HG02840 (cell line): Measurements from ENCODE around the gene RPL39.
"Not testable (repeated sequence)": the region's sequence is repeated elsewhere in the genome, so short reads cannot be mapped to it uniquely, and the experiment has no call there.

Experiments
- ATAC-seq: cut with Tn5 transposase; IDR thresholded peaks from one replicate; pipeline ENCODE4 v1.9.1; 2021; ENCODE audit warnings: mild to moderate bottlenecking, moderate library complexity, moderate number of reproducible peaks; ENCODE audit not compliant: unreplicated experiment, low FRiP score

RPL39 gene

DNA sequence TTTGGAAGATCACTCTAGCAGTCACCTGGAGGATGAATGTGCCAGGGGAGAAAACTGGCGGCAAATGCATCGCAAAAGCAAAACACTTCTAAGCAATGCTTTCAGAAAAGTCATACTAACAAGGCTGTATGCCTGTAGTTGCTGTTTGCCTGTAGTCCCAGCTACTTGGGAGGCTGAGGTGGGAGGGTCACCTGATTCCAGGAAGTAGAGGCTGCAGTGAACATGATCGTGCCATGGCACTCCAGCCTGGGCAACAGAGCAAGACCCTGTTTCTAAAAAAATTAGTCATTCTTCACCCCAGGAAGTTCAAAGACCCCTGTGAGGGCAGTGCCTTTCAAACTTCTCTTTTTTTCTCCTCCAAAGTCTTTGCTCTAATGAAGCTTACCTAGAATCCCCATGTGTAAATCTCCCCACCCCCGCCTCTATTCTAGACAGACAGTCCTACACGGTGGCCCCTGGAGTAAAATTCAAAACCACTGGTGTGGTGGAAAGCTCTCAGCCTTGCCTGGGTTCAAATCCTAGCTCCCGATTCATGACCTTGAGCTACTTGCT, 27.5 kb downstream of the RPL39 start:
- no peak for ATAC-seq

GRCh38 chrX:119763181-119763580, 28.2 kb downstream of the RPL39 start:
- no peak for ATAC-seq

DNA sequence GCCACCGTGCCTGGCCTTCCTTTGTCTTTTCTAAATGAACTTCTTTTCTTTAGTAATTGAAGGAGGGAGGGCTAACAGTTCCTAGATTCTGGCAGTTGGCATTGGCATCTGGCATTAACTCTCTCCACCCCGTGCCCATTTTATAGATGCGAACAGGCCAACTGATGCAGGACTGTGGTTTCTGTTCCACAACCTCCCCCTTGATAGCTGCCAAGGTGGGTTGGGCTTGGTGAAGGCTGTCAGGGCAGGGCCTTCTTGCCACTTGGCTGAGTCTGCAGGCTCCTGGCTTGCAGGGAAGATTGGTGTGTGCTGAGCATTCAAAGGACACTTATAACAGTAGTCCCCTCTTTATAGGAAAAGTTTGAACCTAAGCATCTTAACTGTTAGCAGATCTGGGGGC, 28.7 kb downstream of the RPL39 start:
- no peak for ATAC-seq

- no peak for ATAC-seq
Observed at GRCh38 chrX:119760026-119760877, 31.2 kb downstream of the RPL39 start.

- no peak for ATAC-seq
Observed at GRCh38 chrX:119759248-119759766, 32.1 kb downstream of the RPL39 start.

DNA sequence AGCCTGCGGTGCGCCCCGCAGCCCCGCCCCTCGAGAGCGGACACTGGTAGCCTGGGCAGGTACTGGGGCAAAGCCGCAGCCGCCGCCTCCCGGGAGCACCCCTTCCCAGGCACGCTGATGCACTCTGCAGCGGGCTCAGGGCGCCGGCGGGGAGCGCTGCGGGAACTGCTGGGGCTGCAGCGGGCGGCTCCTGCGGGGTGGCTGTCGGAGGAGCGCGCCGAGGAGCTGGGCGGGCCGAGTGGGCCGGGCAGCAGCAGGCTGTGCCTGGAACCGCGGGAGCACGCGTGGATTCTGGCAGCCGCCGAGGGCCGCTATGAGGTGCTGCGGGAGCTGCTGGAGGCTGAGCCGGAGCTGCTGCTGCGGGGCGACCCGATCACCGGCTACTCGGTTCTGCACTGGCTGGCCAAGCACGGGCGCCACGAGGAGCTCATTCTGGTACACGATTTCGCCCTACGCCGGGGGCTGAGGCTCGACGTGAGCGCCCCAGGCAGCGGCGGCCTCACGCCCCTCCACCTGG, 32.6 kb downstream of the RPL39 start:
- ATAC-seq: no peak

GRCh38 chrX:119757979-119758730, 33.3 kb downstream of the RPL39 start, which contains the start of gene SOWAHD:
Gene SOWAHD (plus strand): TSS chrX:119758588. CDS start chrX:119758668, 80 bp downstream.
- no peak for ATAC-seq

GRCh38 chrX:119757646-119757978, 33.8 kb downstream of the RPL39 start:
- ATAC-seq: no peak

DNA sequence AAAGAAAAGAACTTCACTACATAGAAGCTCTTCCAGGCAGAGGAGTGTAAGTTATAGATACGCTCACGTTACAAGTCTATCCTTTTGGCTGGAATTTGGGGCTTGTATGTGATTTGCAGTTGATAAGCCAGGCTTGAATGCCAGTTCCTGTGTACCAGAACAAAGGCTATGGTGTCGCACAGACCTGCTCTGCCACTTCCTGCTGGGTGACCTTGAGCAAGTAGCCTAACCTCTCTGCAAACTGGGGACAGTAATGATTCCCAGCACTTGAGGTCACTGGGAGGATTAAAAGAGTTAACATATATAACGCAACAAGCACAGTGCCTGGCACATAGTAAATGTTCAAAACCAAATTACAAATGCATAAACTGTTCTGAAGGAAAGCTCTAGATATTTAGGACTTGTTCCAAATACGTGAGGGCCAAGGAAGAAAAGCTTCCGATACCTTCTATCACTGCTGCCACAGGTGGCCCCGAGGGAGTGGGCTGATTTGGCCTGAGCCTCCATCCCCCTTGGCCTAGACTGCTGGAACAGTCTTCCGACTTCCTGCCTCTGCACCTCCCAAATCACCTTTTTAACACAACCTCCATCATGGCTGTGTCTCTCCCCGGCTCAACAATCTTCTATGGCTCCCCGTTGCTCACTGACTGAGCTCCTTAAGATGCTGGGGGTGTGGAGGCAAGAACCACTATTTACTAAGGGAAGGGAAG, 34.3 kb downstream of the RPL39 start:
- ATAC-seq: no peak

- peak; percentile 72 for ATAC-seq
Observed at GRCh38 chrX:119755981-119756533, 35.4 kb downstream of the RPL39 start.

- ATAC-seq: no peak
Observed at GRCh38 chrX:119753639-119754257, 37.7 kb downstream of the RPL39 start.

GRCh38 chrX:119753001-119753400, 38.4 kb downstream of the RPL39 start:
- ATAC-seq: no peak

GRCh38 chrX:119750751-119751150, 40.7 kb downstream of the RPL39 start:
- ATAC-seq: not testable (repeated sequence)

DNA sequence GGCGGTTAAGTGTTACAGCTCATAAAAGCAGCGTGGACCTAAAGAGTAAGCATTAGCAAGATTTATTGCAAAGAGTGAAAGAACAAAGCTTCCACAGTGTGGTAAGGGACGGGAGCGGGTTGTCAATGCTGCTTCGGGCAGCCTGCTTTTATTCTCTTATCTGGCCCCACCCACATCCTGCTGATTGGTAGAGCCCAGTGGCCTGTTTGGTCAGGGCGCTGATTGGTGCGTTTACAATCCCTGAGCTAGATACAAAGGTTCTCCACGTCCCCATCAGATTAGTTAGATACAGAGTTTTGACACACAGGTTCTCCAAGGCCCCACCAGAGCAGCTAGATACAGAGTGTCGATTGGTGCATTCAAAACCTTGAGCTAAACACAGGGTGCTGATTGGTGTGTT, 41.3 kb downstream of the RPL39 start:
- ATAC-seq: not testable (repeated sequence)

DNA sequence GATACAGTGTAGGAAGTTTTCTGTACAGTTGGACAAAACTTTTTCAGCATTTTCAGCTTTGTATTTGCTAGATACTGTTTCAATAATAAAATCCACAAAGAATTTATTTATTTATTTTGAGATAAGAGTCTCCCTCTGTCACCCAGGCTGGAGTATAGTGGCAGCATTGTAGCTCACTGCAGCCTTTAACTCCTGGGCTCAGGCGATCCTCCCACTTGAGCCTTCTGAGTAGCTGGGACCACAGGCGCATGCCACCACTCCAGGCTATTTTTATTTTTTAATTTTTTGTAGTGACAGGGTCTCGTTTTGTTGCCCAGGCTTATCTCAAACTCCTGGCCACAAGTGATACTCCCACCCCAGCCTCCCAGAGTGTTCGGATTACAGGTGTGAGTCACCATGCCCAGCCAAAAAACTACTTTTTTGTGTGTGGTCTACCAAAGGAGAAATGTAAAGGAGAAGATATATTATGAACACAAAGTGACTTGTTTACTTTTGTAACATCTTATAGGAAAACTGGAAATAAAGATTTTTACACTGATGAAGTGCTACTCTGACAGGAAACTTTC, 46.1 kb downstream of the RPL39 start:
- ATAC-seq: no peak

DNA sequence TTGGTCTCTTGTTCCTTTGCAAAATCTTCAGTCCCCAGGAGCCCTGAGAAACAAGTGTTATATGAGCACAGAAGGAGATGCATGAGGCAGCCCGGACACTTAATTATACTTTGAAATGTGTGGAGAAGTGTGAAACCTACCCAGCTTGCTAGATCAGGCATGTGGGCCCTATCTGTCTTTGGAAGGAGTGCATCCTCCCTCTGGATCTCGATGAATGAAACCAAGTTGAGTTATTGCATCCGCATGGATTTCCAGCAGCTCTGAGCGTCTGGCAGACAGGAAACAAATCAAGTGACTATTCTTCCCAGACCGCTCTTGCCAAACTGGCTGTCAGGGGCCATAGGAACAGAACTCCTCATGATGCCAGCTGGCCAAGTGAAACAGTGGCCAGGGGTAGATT, 52.7 kb downstream of the RPL39 start:
- no peak for ATAC-seq
